DND-41 (cell line): Measurements from ENCODE around the gene ZNF48.
"Not testable (repeated sequence)": the region's sequence is repeated elsewhere in the genome, so short reads cannot be mapped to it uniquely, and the experiment has no call there.

Experiments
- ATAC-seq: fragments of 200-7000 bp; cut with Tn5 transposase; 3 replicates; pipeline ENCODE4 v1.9.1; 2021; ENCODE audit warnings: low read depth; ENCODE audit not compliant: insufficient read depth
- DNase-seq: peaks from one replicate; pipeline ENCODE4 v3.0.0-alpha.2; 2020
- H2AFZ ChIP-seq: 2 replicates; pipeline ENCODE4 v1.6.0; 2012; ENCODE audit warnings: low read depth, low read length
- H3K27ac ChIP-seq: 2 replicates; pipeline ENCODE4 v1.5.1; 2012; ENCODE audit warnings: low read length, inconsistent platforms
- H3K27me3 ChIP-seq: fragments of 200-600 bp; sonication (generic); 2 replicates; pipeline ENCODE4 v1.6.0; 2012; ENCODE audit warnings: low read length, mild to moderate bottlenecking, inconsistent platforms; ENCODE audit not compliant: insufficient read depth, poor library complexity
- H3K36me3 ChIP-seq: 2 replicates; pipeline ENCODE4 v1.5.1; 2012; ENCODE audit warnings: low read length, inconsistent platforms; ENCODE audit not compliant: insufficient read depth
- H3K4me1 ChIP-seq: 2 replicates; pipeline ENCODE4 v1.5.1; 2012; ENCODE audit warnings: mild to moderate bottlenecking, low read length; ENCODE audit not compliant: insufficient read depth
- H3K4me2 ChIP-seq: 2 replicates; pipeline ENCODE4 v1.6.0; 2012; ENCODE audit warnings: mild to moderate bottlenecking, moderate library complexity, low read length, inconsistent platforms; ENCODE audit not compliant: insufficient read depth
- H3K4me3 ChIP-seq, 2 experiments: fragments of 200-600 bp in 1 of 2; shearing (Covaris generic) in 1 of 2; 2 replicates each; pipeline ENCODE4 v1.5.1; 2012 to 2016; ENCODE audit warnings: inconsistent platforms in 2 of 2, low read length in 2 of 2, mild to moderate bottlenecking in 2 of 2, low read depth in 1 of 2, moderate library complexity in 1 of 2
- H3K79me2 ChIP-seq: 2 replicates; pipeline ENCODE4 v1.6.0; 2012; ENCODE audit warnings: low read length, inconsistent platforms; ENCODE audit not compliant: insufficient read depth
- H3K9ac ChIP-seq: 2 replicates; pipeline ENCODE4 v1.6.0; 2012; ENCODE audit warnings: low read depth, mild to moderate bottlenecking, inconsistent platforms, low read length, moderate library complexity
- H3K9me3 ChIP-seq: 2 replicates; pipeline ENCODE4 v1.5.1; 2012; ENCODE audit warnings: low read length, moderate library complexity, mild to moderate bottlenecking, inconsistent platforms; ENCODE audit not compliant: insufficient read depth, severe bottlenecking
- H4K20me1 ChIP-seq: 2 replicates; pipeline ENCODE4 v1.6.0; 2012; ENCODE audit warnings: low read length; ENCODE audit not compliant: insufficient read depth
- EZH2 ChIP-seq: IDR thresholded peaks from 3 replicates; pipeline ENCODE4 v1.6.1; 2012; ENCODE audit warnings: borderline replicate concordance, low read depth, mild to moderate bottlenecking, moderate library complexity, low read length, inconsistent platforms; ENCODE audit not compliant: severe bottlenecking
- TF ChIP-seq, protein P1 (sequence below): IDR thresholded peaks from 2 replicates; pipeline ENCODE4 v1.5.1; 2012; ENCODE audit warnings: borderline replicate concordance, low read length, moderate library complexity, mild to moderate bottlenecking; ENCODE audit not compliant: poor library complexity, severe bottlenecking; ENCODE audit errors: extremely low read depth

ZNF48 gene

DNA sequence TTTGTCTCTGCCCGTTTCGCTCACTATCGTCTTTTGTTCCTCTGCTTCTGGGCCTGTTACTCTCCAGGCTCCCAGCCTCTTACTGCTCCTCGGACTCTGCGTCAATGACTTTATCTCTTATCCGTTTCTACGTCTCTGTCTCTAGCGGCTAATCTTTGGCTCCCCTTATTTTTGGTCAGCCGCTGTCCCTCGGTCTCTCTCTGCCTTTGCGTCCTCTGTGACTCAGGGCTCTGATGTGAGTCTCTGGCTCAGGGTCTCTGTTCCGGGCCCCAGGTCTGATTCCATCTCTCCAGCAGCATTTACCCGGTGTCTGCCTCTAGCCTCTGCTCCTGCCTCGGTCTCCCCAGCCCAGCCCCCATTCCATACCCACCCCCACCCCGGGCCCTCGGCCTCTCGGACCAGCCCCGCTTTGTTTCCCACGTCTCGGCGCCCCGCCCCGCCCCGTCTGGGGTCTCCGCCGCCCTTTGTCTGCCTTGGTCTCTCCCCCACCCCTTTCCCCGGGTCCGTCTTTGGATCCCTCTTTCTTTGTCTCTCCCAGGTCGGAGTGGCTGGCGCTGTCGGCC, 547 bp upstream of the ZNF48 start:
- Histone ChIP-seq H3K9me3 (no peaks in the 10 kb centered on the region), H3K27ac (peak overlapping the region; percentile 88), H3K27me3 (no peaks in the 10 kb centered on the region), H3K4me3 (peak overlapping the region; percentile 68 to 90), H3K4me2 (peak overlapping the region; percentile 88), H3K36me3 (peaks cover 25% of the 10 kb centered on the region), H3K9ac (peak overlapping the region; percentile 96), H4K20me1 (peaks cover 14% of the 10 kb centered on the region), H2AFZ (peak overlapping the region; percentile 81), H3K79me2 (peaks cover 40% of the 10 kb centered on the region), H3K4me1 (peaks cover 49% of the 10 kb centered on the region)
- TF ChIP-seq, protein P1, sequence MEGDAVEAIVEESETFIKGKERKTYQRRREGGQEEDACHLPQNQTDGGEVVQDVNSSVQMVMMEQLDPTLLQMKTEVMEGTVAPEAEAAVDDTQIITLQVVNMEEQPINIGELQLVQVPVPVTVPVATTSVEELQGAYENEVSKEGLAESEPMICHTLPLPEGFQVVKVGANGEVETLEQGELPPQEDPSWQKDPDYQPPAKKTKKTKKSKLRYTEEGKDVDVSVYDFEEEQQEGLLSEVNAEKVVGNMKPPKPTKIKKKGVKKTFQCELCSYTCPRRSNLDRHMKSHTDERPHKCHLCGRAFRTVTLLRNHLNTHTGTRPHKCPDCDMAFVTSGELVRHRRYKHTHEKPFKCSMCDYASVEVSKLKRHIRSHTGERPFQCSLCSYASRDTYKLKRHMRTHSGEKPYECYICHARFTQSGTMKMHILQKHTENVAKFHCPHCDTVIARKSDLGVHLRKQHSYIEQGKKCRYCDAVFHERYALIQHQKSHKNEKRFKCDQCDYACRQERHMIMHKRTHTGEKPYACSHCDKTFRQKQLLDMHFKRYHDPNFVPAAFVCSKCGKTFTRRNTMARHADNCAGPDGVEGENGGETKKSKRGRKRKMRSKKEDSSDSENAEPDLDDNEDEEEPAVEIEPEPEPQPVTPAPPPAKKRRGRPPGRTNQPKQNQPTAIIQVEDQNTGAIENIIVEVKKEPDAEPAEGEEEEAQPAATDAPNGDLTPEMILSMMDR = no peak
- TF ChIP-seq EZH2 = no peak
- peak; percentile 42 for DNase-seq
- peak; percentile 45 for ATAC-seq

DNA sequence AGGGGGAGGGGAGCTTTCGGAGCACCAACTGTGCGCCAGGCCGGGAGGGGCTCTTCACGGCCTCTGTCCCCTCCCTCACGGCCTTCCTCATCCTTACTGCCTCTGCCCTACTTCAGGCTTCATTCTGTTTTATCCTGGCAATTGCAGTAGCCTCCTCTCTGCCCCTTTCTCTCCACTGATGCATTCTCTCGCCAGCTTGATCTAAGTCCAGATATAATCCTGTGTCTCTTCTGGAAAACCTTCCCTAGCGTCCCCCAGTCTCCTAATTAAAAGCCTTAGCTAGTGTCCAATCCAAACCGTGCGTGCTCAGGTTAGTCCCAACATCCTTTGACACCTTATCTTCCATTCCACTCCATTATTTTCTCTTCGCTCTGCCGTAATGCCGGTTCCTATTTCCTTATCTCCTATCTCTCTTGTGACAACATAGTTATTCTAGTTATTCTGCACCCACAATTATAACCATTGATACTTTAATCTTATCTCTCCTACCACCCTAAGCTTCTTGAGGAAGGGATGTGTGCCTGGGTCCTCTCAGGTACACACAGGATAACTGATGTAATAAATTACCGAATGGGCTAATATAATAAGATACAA, 869 bp downstream of the ZNF48 start:
- DNase-seq = no peak
- peak overlapping the region; percentile 88 for H3K27ac ChIP-seq

DNA sequence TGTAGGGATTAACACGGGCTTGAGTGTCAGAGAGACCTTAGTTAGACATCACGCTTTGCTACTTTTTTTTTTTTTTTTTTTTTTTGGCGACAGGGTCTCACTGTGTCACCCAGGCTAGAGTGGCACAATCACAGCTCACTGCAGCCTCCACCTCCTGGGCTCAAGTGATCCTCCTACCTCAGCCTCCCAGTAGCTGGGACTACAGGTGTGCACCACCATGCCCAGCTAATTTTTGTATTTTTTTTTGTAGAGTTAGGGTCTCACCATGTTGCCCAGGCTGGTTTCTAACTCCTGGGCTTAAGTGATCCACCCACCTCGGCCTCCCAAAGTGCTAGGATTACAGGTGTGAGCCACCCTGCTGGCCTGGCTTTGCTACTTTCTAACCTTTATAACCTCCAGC, 1.4 kb downstream of the ZNF48 start:
- ATAC-seq, DNase-seq, H3K27ac ChIP-seq, H3K9me3 ChIP-seq, H2AFZ ChIP-seq, H3K27me3 ChIP-seq: not testable (repeated sequence)
- H4K20me1 ChIP-seq = peaks cover 14% of the 10 kb centered on the region
- H3K4me3 ChIP-seq = peak overlapping the region in 1 of 2 experiments; percentile 90; a peak in 2 of 4 replicates
- peak overlapping the region; percentile 88 for H3K4me2 ChIP-seq
- H3K36me3 ChIP-seq = peaks cover 25% of the 10 kb centered on the region
- peaks cover 40% of the 10 kb centered on the region for H3K79me2 ChIP-seq
- H3K9ac ChIP-seq = peak overlapping the region; percentile 96
- peaks cover 65% of the 10 kb centered on the region for H3K4me1 ChIP-seq

More for the DNA sequence above, 869 bp downstream of the ZNF48 start:
- Histone ChIP-seq H3K36me3 (peaks cover 25% of the 10 kb centered on the region), H3K9ac (peak overlapping the region; percentile 96), H3K4me1 (peaks cover 64% of the 10 kb centered on the region), H3K27me3 (no peaks in the 10 kb centered on the region), H3K79me2 (peaks cover 40% of the 10 kb centered on the region), H2AFZ (peak overlapping the region; percentile 81), H4K20me1 (peaks cover 14% of the 10 kb centered on the region), H3K4me2 (peak overlapping the region; percentile 88), H3K4me3 (peak overlapping the region; percentile 68 to 90; a peak in 3 of 4 replicates), H3K9me3 (no peaks in the 10 kb centered on the region)
- TF ChIP-seq, protein P1 = no peak
- no peak for TF ChIP-seq EZH2
- ATAC-seq = 0 out of 3 replicates have a peak, but pooled peaks have one; percentile 2

DNA sequence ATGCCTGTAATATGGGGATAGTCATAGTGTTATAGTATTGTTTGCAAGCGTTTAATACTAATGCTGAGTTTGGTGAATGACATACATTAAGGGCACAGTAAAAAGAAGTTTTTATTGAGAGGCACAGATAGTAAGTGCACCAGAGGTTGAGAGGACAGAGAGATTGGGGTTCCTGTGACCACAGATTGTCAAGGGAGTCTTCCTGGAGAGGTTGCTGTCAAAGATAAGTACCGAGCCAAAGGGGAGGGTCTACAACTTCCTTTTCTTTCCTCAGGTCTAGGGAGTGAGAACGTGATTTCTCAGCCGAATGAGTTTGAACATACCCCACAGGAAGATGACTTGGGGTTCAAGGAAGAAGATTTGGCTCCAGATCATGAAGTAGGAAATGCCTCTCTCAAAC, 1.8 kb downstream of the ZNF48 start:
- no peak overlapping the region for H2AFZ ChIP-seq
- H3K9ac ChIP-seq = 0 out of 2 replicates have a peak overlapping the region, but pooled peaks have one; percentile 96
- H3K4me3 ChIP-seq = 0 out of 4 replicates have a peak overlapping the region, but pooled peaks of 1 of the 2 experiments have one; percentile 29
- H3K36me3 ChIP-seq = peaks cover 25% of the 10 kb centered on the region
- no peaks in the 10 kb centered on the region for H3K27me3 ChIP-seq
- no peak for TF ChIP-seq EZH2
- TF ChIP-seq, protein P1 = no peak
- DNase-seq (no peak), ATAC-seq (no peak)
- peaks cover 40% of the 10 kb centered on the region for H3K79me2 ChIP-seq
- H3K9me3 ChIP-seq = no peaks in the 10 kb centered on the region
- no peak overlapping the region for H3K27ac ChIP-seq
- H3K4me1 ChIP-seq = peaks cover 65% of the 10 kb centered on the region
- H3K4me2 ChIP-seq = peak overlapping the region; percentile 88
- H4K20me1 ChIP-seq = peaks cover 14% of the 10 kb centered on the region
